Stimulated activated naive CD8-positive, alpha-beta T cell treated with anti-CD3 and anti-CD28 coated beads, Interleukin-15, amount 100 ng/mL, for 72 hours (primary cell): Measurements from ENCODE around the gene RPS27.
"Not testable (repeated sequence)": the region's sequence is repeated elsewhere in the genome, so short reads cannot be mapped to it uniquely, and the experiment has no call there.

Source experiments
- ATAC-seq: fragments of 150-1000 bp; cut with Tn5 transposase; 2 replicates; pipeline ENCODE4 v1.10.0; 2021; ENCODE audit warnings: mild to moderate bottlenecking, moderate library complexity
- DNase-seq, 2 donors: peaks; one replicate each; pipeline ENCODE4 v3.0.0; 2021 to 2022
- H3K27ac Mint-ChIP-seq, 2 donors: one replicate each; pipeline ENCODE4 v1.8.0; 2022; ENCODE audit warnings: mild to moderate bottlenecking in 2 of 2, mixed read lengths in 2 of 2, moderate library complexity in 2 of 2
- H3K27me3 Mint-ChIP-seq: one replicate; pipeline ENCODE4 v1.8.0; 2022; ENCODE audit warnings: mixed read lengths
- H3K4me1 Mint-ChIP-seq: one replicate; pipeline ENCODE4 v1.8.0; 2022; ENCODE audit warnings: mild to moderate bottlenecking, mixed read lengths
- H3K4me3 Mint-ChIP-seq, 2 donors: one replicate each; pipeline ENCODE4 v1.8.0; 2022; ENCODE audit warnings: mild to moderate bottlenecking in 2 of 2, mixed read lengths in 2 of 2, moderate library complexity in 1 of 2
- H3K9me3 Mint-ChIP-seq, 2 donors: one replicate each; pipeline ENCODE4 v1.8.0; 2022; ENCODE audit warnings: mixed read lengths in 2 of 2

RPS27 gene

DNA sequence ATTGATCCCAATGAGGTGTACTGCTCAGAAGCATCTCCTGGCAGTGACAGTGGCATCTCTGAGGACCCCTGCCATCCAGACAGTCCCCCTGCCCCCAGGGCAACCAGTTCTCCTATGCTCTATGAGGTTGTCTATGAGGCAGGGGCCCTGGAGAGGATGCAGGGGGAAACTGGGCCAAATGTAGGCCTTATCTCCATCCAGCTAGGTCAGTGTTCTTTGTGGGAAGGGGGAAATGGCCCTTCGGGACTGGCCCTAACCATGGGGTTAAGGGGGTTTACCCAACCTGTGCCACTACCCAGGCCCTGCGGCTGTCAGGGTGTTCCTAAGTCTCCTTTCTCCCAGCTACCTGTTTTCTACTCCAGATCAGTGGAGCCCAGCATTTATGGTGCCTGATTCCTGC, 21.6 kb upstream of the RPS27 start:
- Mint-ChIP-seq H3K4me3 (peak overlapping the region; percentile 97 to 98), H3K27me3 (no peaks in the 10 kb centered on the region), H3K4me1 (peaks cover 56% of the 10 kb centered on the region), H3K9me3 (no peaks in the 10 kb centered on the region), H3K27ac (peak overlapping the region in 1 of 2 donors; percentile 22)
- DNase-seq (no peak), ATAC-seq (no peak)

GRCh38 chr1:153970346-153970745, 20.2 kb upstream of the RPS27 start:
- Mint-ChIP-seq H3K4me1 (peaks cover 57% of the 10 kb centered on the region), H3K9me3 (no peaks in the 10 kb centered on the region), H3K4me3 (no peak overlapping the region), H3K27me3 (no peaks in the 10 kb centered on the region), H3K27ac (no peak overlapping the region)
- ATAC-seq (no peak), DNase-seq (no peak)

DNA sequence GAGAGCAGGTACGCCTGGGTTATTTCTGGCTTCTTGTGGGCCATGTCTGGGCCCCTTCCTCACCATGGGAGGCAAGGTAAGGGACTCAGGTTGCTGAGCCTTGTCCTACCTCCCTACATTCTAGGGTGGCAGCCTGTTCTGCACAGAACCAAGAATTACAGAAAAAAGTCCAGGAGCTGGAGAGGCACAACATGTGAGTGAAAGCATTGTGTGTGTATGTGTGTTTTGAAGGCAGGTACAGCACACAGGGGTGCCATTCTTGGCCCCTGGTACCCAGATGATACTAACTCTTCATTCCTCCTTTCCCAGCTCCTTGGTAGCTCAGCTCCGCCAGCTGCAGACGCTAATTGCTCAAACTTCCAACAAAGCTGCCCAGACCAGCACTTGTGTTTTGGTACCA, 17.5 kb upstream of the RPS27 start:
- H3K4me3 Mint-ChIP-seq, result no peak overlapping the region
- no peak for ATAC-seq
- H3K9me3 Mint-ChIP-seq, result no peaks in the 10 kb centered on the region
- no peaks in the 10 kb centered on the region for H3K27me3 Mint-ChIP-seq
- H3K4me1 Mint-ChIP-seq, result peaks cover 58% of the 10 kb centered on the region
- no peak overlapping the region for H3K27ac Mint-ChIP-seq
- DNase-seq, result no peak

DNA sequence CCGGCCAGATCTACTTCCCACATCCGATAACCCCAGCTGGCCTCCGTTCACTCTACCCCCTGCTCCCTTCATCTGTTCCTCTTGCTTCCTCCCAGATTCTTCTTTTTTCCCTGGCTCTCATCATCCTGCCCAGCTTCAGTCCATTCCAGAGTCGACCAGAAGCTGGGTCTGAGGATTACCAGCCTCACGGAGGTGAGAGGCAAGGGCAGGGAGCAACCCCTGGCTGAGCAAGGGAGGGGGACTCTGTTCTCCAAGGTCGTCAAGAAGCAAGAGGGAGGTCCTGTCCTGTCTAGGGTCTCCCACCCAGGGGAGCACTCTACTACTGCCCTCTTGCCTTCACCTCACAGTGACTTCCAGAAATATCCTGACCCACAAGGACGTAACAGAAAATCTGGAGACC, 17.0 kb upstream of the RPS27 start:
- H3K27me3 Mint-ChIP-seq, result no peaks in the 10 kb centered on the region
- no peak for ATAC-seq
- H3K4me3 Mint-ChIP-seq, result no peak overlapping the region
- DNase-seq, result no peak
- peaks cover 58% of the 10 kb centered on the region for H3K4me1 Mint-ChIP-seq
- H3K9me3 Mint-ChIP-seq, result no peaks in the 10 kb centered on the region
- no peak overlapping the region for H3K27ac Mint-ChIP-seq

GRCh38 chr1:153976819-153977249, 13.7 kb upstream of the RPS27 start:
- H3K27me3 Mint-ChIP-seq, result no peaks in the 10 kb centered on the region
- peak overlapping the region; percentile 97 for H3K4me3 Mint-ChIP-seq
- DNase-seq, result no peak
- H3K4me1 Mint-ChIP-seq, result peaks cover 51% of the 10 kb centered on the region
- no peak for ATAC-seq
- H3K27ac Mint-ChIP-seq, result peak overlapping the region; percentile 92 to 95
- no peaks in the 10 kb centered on the region for H3K9me3 Mint-ChIP-seq

DNA sequence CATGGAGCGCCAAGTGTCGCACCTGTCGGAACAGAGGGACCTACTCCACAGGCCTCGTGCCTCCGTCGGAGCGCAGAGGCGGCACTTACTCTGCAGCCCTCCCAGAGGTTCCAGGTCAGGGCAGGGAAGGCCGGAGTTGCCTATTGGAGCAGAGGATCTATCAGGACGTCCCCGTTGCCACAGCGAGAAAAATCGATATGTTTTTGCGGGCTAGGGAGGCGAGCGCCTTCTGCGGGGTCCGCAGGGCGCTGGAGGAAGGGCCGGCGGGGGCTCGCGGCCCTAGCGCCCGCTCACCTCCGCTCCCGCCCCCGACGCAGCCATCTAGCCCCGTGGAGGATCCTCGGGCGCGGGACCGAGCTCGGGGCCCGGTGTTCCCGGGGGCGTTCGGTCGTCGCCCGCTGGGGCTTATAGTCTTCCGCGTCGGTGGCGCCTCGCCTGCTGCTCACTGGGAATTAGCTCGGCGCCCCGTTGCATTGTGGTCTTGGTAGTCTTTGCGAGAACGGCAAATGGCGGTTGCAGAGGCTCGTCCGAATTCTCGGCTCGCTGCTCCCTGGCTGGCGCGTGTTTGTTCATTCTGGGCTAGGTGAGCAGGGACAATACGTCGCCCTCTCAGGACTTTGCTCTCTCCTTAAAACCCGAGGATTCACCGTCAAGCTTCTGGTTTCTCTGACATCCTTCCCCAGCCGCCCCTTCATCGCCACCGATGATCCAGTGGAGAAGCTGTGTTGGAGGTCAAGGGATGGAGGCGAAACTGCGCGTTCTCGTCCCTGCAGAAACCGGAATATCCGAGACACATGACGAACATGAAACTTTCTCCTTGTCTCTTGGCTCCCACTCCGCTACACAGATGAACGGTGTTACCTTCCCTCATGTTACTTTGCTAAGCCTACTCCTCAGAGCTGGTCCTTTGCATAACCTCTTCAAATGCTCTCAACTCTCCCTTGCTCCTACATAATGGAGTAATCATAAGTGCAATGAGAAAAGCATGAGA, 13.0 kb upstream of the RPS27 start, which contains the start of gene JTB:
TSS of gene JTB (minus strand) at position 425 of the 991 bp plus-strand sequence. CDS start at position 3, 422 bp downstream.
- Mint-ChIP-seq H3K27me3 (no peaks in the 10 kb centered on the region), H3K4me1 (peaks cover 44% of the 10 kb centered on the region), H3K4me3 (peak within 1 kb of the TSS; percentile 97), H3K9me3 (no peaks in the 10 kb centered on the region), H3K27ac (peak within 1 kb of the TSS; percentile 92 to 95)
- peak; percentile 94 for ATAC-seq
- DNase-seq, result peak; percentile 69 to 80

- Mint-ChIP-seq H3K4me3 (peak overlapping the region; percentile 97), H3K9me3 (no peaks in the 10 kb centered on the region), H3K27me3 (no peaks in the 10 kb centered on the region), H3K27ac (peak overlapping the region; percentile 27 to 49), H3K4me1 (peaks cover 40% of the 10 kb centered on the region)
- ATAC-seq (no peak), DNase-seq (no peak)
Measured at GRCh38 chr1:153978274-153978909, 12.2 kb upstream of the RPS27 start.

- Mint-ChIP-seq H3K4me3 (peak overlapping the region; percentile 97), H3K4me1 (peaks cover 37% of the 10 kb centered on the region)
- not testable (repeated sequence) for H3K27ac Mint-ChIP-seq, H3K9me3 Mint-ChIP-seq, DNase-seq, ATAC-seq, H3K27me3 Mint-ChIP-seq
Measured at GRCh38 chr1:153979091-153979490, 11.5 kb upstream of the RPS27 start.

DNA sequence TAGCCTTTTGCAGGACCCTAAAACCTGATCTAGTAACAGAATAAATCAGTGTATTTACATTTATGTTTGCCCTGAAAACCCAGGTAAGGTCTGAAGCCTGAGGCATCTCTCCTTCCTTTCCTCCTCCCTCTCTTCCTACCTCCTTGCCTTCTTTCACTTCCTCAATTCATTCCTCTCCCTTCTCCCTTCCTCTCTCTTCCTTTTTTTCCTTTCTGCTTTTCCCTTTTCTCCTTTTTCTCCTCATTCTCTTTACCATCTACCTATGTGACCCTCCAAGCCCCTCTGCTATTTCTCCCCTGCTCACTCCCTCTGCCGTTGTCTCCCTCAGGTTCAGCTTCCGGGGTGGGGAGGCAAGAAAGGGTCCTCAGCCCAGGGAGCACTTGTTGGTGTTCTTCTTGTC, 8.8 kb upstream of the RPS27 start:
- not testable (repeated sequence) for H3K4me3 Mint-ChIP-seq, ATAC-seq
- H3K27ac Mint-ChIP-seq, result peak overlapping the region in 1 of 2 donors; percentile 42

DNA sequence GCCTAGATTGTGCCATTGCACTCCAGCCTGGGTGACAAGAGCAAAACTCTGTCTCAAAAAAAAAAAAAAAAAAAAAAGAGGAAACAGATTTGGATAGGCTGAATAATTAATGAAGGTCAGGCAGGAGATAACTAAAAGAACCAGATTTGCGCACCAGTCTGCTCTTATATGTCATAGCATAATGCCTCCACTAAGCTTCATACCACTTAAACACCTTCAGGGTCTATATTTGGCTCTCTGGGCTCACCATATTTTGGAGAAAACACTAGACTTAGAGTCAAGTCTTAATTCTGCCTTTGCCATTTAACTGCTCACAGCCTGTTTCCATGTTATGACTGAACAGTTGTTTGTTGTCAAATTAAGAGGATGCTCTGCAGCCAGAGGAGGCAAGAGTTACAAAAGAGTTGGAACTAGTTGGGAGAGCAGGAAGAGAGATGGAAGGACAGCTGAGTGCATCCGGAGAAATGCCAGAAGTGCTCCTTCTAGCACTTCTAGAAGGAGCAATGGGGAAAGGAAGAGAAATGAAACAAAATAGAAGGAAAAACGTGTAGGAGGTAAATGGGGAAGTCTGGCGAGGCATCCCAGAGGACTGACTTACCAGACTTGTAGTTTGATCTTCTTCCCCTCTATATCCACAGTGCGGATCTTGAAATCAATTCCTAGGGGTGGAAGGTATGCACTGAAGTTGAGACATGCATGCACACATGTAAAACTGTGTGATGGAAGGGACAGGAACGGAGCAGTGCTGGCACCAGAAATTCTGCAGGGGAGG, 6.3 kb upstream of the RPS27 start:
- H3K9me3 Mint-ChIP-seq, result no peaks in the 10 kb centered on the region
- no peaks in the 10 kb centered on the region for H3K27me3 Mint-ChIP-seq
- ATAC-seq (no peak), DNase-seq (no peak)
- H3K4me1 Mint-ChIP-seq, result peaks cover 33% of the 10 kb centered on the region
- no peak overlapping the region for H3K27ac Mint-ChIP-seq
- H3K4me3 Mint-ChIP-seq, result peak overlapping the region; percentile 27 to 49

More for the DNA sequence above, 8.8 kb upstream of the RPS27 start:
- H3K4me1 Mint-ChIP-seq, result peaks cover 38% of the 10 kb centered on the region
- not testable (repeated sequence) for DNase-seq, H3K9me3 Mint-ChIP-seq, H3K27me3 Mint-ChIP-seq

- Mint-ChIP-seq H3K9me3 (no peaks in the 10 kb centered on the region), H3K27me3 (no peaks in the 10 kb centered on the region), H3K27ac (peak overlapping the region; percentile 94 to 96), H3K4me1 (peaks cover 42% of the 10 kb centered on the region), H3K4me3 (peak overlapping the region; percentile 97)
- DNase-seq, result peak; percentile 60 to 72
- peak; percentile 82 for ATAC-seq
Measured at GRCh38 chr1:153985341-153985912, 5.1 kb upstream of the RPS27 start.

- Mint-ChIP-seq H3K4me3 (peak within 1 kb of the TSS; percentile 97), H3K27ac (peak within 1 kb of the TSS; percentile 96), H3K27me3 (no peaks in the 10 kb centered on the region), H3K4me1 (peaks cover 46% of the 10 kb centered on the region), H3K9me3 (no peaks in the 10 kb centered on the region)
- DNase-seq (peak; percentile 34 to 37), ATAC-seq (peak; percentile 32)
Measured at GRCh38 chr1:153985941-153986761, 4.4 kb upstream of the RPS27 start, which contains the start of gene RAB13. TSS of gene RAB13 (minus strand) at chr1:153986339. CDS start at chr1:153986236, 103 bp downstream.

DNA sequence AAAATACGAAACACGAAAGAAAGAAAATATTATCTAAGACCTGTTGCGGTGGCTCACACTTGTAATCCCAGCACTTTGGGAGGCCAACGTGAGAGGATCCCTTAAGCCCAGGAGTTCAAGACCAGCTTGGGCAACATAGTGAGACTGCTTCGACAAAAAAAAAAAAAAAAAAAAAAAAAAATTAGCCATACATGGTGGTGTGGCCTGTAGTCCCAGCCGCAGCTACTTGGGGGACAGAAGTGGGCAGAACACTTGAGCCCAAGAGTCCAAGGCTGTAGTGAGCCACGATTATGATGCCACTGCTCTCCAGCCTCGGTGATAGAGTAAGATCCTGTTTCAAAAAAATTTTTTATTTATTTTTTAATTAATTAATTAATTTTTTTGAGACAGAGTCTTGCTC, 2.9 kb upstream of the RPS27 start:
- H3K27ac Mint-ChIP-seq, result peak overlapping the region in 1 of 2 donors; percentile 96
- H3K4me3 Mint-ChIP-seq, result no peak overlapping the region
- H3K27me3 Mint-ChIP-seq, result no peaks in the 10 kb centered on the region

DNA sequence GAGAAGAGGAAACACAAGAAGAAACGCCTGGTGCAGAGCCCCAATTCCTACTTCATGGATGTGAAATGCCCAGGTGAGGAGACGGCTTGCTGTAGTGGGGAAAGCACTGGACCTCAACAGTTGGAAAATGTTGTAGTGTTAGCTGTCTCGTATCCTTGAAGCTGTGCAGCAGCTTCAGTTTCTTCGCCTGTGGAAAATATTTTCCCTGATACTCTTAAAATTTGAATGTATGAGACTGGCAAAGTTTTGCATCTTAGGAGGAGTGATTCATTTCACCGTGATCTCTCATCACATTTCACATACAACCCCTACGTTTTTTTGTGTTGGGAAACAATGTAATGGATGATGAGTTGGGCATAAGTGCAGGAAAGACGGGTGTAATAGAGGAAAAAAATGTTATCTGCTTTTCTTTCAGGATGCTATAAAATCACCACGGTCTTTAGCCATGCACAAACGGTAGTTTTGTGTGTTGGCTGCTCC, 629 bp downstream of the RPS27 start:
- ATAC-seq, result no peak
- H3K4me1 Mint-ChIP-seq, result peaks cover 50% of the 10 kb centered on the region
- no peaks in the 10 kb centered on the region for H3K9me3 Mint-ChIP-seq

More for the DNA sequence above, 2.9 kb upstream of the RPS27 start:
- peaks cover 61% of the 10 kb centered on the region for H3K4me1 Mint-ChIP-seq
- DNase-seq, result no peak
- no peaks in the 10 kb centered on the region for H3K9me3 Mint-ChIP-seq
- no peak for ATAC-seq

More for the DNA sequence above, 629 bp downstream of the RPS27 start:
- DNase-seq, result no peak
- peak overlapping the region; percentile 83 to 96 for H3K4me3 Mint-ChIP-seq
- H3K27ac Mint-ChIP-seq, result peak overlapping the region; percentile 99 to 100
- no peaks in the 10 kb centered on the region for H3K27me3 Mint-ChIP-seq
